H7 (cell line): ENCODE data around the gene BIRC5. TPM values are rescaled to one million over a fixed set of nuclear protein-coding genes. Genes with fewer than 3 reads are reported as not detected.
A peak's percentile ranks its signal among the peaks of the same experiment; 100 is the strongest.
"Not testable (repeated sequence)": the region's sequence is repeated elsewhere in the genome, so short reads cannot be mapped to it uniquely, and the experiment has no call there.

ENCODE experiments used
- DNase-seq: peaks from one replicate; pipeline ENCODE4 v3.0.0; 2012
- H3K27me3 ChIP-seq: 2 replicates; pipeline ENCODE4 v1.6.0; 2011; ENCODE audit warnings: mild to moderate bottlenecking, low read length; ENCODE audit not compliant: control insufficient read depth, insufficient read depth
- H3K36me3 ChIP-seq: replicated peaks from 2 replicates; pipeline ENCODE4 v1.5.1; 2011; ENCODE audit warnings: low read length; ENCODE audit not compliant: control insufficient read depth, insufficient read depth
- H3K4me3 ChIP-seq: 2 replicates; pipeline ENCODE4 v1.5.1; 2011; ENCODE audit warnings: low read depth, mild to moderate bottlenecking, control low read depth, low read length, moderate library complexity; ENCODE audit not compliant: insufficient read depth
- total RNA-seq: library from RNA; depleted of rRNA; stranded (reverse); fragments of >200 nt; shearing (Covaris generic); gene quantifications from 2 replicates; pipeline ENCODE4 v1.2.3, GENCODE V29; 2014; rRNA removed

BIRC5 gene
- 152 and 154 TPM in 2 replicates for total RNA-seq

- peak within 1 kb of the TSS; percentile 90 for H3K4me3 ChIP-seq
- DNase-seq, result peak; percentile 99
- H3K36me3 ChIP-seq, result peaks cover 9% of the 10 kb centered on the region
- H3K27me3 ChIP-seq, result no peaks in the 10 kb centered on the region; the same call in 1 of the 2 replicates
These were observed at the start of gene BIRC5 for GRCh38 chr17:78214016-78214705. TSS of gene BIRC5 (plus strand) at chr17:78214253. CDS start at chr17:78214317, 64 bp downstream.

DNA sequence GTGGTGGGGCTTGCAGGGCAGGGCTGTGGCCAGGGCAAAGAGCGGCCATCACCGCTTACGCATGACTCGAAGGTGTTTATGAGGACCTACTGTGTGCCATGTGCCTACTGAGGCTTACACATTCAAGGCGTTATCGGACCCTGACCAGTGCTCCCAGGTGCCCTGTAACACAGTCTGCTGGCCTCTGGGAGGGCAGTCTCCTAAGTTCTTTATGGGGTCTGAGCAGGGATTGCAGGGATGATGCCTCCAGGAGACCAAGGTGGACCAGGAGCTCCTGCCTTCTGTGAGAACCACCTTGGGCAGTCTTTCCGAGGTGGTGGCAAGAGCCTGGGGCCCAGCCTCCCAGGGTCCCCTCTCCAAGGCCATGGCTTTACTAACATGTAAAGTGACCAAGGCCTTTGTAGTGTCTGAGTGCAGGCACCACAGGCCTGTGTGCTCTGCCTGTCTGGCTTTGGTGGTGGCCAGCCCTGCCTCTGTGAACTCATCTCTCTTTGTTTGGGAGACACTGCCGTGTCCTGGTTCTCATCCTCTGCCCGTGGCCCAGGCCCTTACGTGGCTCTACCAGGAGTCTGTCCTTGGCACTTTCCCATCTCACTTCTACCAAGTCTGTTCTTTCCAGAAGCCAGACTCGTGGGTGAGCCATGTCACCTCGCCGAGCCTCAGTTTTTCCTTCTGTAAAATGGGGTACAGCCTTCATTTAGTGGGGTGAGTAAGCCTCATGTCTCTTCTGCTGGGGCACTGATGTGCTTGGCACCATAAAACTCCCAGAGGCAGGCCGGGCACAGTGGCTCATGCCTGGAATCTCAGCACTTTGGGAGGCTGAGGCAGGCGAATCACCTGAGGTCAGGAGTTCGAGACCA lies 49.1 kb upstream of the BIRC5 start:
- Histone ChIP-seq H3K4me3 (no peak overlapping the region), H3K36me3 (no peaks in the 10 kb centered on the region), H3K27me3 (no peaks in the 10 kb centered on the region)
- DNase-seq, result no peak

- H3K36me3 ChIP-seq, result no peaks in the 10 kb centered on the region
- H3K27me3 ChIP-seq, result no peaks in the 10 kb centered on the region
- no peak overlapping the region for H3K4me3 ChIP-seq
- DNase-seq, result peak; percentile 67
These were observed 47.6 kb upstream of the BIRC5 start for GRCh38 chr17:78166416-78166815.

DNA sequence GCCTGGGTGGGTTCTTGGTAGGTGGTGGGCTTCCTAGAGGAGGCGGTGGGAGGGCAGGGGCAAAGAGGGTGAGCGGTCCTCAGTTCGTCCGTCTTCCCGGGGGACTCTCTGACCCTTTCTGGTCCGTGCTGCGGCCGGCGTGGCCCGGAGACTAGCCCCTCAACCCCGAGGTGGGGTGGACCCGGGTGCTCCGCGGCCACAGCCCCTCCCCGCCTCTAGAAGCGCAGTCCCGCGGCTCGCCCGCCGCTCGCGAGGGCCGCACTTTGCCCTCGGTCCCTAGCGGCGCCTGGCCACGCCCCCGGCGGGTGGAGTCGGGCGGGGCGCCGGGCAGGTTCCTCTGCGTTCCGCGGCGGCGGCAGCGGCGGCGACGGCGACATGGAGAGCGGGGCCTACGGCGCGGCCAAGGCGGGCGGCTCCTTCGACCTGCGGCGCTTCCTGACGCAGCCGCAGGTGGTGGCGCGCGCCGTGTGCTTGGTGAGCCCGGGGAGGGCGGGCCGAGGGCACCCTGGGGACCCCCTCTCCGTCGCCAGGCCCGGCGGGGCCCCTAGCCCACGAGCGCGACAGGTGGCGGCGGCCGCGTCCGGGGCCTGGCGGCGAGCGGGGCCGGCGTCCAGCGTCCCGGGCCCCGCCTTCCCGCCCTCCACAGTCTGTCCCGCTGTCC lies 45.7 kb upstream of the BIRC5 start, which contains the start of gene SYNGR2:
SYNGR2 (plus strand) TSS at position 340 of the 661 bp plus-strand sequence; CDS start at position 376, 36 bp downstream.
- peak within 1 kb of the TSS; percentile 59 for H3K4me3 ChIP-seq
- no peaks in the 10 kb centered on the region for H3K27me3 ChIP-seq
- peaks cover 1% of the 10 kb centered on the region; the same call in 1 of the 2 replicates for H3K36me3 ChIP-seq
- peak; percentile 99 for DNase-seq

DNA sequence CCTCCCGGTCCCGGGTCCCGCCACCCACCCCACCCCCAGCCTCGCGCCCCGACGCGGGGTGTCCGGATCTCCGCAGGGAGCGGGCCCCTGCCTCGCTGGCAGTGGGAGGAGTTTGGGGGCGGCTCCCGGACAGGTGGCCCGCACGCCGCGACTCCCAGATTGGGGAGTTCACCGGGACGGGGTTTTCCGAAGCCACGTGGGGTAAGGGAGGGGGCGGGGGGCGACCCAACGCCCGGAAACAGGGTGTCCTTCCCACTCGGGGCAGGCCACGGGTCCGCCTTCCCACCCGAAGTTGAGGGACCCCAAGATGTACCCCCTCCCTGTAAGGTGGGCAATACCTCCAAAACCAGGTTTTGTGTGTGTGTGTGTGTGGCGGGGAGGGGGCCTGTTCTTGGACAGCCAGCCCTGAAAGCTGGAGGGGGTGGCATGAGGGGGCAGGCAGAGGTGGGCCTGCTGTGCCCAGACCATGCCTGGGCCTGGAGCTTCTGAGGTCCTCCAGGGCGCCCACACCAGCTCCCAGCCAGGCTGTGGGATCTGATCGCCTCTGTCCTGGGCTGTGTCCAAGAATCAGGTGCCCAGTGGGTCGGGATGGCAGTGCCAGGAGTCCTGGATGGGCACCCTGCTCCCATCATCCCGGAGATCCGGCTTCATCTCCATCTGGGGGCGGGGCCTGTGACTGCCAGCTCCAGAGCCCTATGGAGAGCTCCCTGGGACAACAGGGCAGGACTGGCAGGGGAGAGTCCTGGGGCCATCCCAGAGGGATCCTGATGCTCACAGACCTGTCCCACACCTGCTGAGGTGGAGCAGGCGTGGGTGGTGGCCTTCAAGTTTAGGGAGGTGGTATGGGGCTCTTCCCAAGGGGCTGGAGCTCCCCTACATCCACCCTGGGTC lies 44.9 kb upstream of the BIRC5 start:
- Histone ChIP-seq H3K4me3 (peak overlapping the region; percentile 59), H3K36me3 (peaks cover 4% of the 10 kb centered on the region), H3K27me3 (no peaks in the 10 kb centered on the region)
- DNase-seq, result peak; percentile 90

GRCh38 chr17:78170692-78171590 lies 43.1 kb upstream of the BIRC5 start:
- DNase-seq, result peak; percentile 67
- peaks cover 10% of the 10 kb centered on the region for H3K36me3 ChIP-seq
- H3K4me3 ChIP-seq, result no peak overlapping the region
- H3K27me3 ChIP-seq, result no peaks in the 10 kb centered on the region

DNA sequence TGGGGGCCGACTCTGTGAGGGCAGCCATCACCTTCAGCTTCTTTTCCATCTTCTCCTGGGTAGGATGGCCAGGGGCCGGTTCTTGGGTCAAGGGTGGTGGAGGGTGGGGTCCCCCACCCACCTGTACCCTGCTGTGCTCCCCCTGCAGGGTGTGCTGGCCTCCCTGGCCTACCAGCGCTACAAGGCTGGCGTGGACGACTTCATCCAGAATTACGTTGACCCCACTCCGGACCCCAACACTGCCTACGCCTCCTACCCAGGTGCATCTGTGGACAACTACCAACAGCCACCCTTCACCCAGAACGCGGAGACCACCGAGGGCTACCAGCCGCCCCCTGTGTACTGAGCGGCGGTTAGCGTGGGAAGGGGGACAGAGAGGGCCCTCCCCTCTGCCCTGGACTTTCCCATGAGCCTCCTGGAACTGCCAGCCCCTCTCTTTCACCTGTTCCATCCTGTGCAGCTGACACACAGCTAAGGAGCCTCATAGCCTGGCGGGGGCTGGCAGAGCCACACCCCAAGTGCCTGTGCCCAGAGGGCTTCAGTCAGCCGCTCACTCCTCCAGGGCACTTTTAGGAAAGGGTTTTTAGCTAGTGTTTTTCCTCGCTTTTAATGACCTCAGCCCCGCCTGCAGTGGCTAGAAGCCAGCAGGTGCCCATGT lies 42.3 kb upstream of the BIRC5 start:
- H3K27me3 ChIP-seq, H3K4me3 ChIP-seq: not testable (repeated sequence)
- peak; percentile 43 for DNase-seq
- H3K36me3 ChIP-seq, result peaks cover 13% of the 10 kb centered on the region

- DNase-seq, result peak; percentile 71
- no peaks in the 10 kb centered on the region for H3K27me3 ChIP-seq
- H3K4me3 ChIP-seq, result no peak overlapping the region
- peaks cover 13% of the 10 kb centered on the region for H3K36me3 ChIP-seq
These were observed 41.6 kb upstream of the BIRC5 start for GRCh38 chr17:78172249-78173051.

DNA sequence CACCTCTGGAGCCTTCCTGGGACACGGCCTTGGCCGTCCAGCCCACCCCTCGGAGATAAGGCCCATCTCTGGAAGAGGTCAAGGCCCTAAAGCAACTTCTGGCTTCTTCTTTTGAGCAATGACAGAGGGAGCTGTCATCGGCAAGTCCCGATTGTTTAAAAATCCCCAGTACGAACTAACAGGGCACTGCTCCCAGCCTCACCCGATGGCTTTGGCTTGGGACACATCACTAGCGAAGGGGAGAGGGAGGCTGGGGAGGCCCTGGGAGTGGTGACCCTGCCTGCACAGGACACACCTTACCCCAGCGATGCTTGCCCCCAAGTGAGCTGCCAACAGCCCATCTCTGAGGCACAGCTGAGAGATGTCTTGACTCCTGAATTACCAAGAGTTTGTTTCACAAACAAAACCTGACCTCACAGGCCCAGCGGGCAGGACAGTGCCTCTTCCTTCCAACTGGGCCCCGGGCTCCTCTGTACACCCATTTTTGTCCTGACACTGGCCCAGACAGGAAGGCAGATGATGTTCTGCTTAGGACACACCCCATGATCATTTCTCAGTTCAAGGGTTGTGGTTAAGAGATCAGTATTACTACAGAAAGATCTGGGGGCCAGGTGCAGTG lies 40.8 kb upstream of the BIRC5 start:
- DNase-seq, result peak; percentile 56
- Histone ChIP-seq H3K36me3 (peaks cover 14% of the 10 kb centered on the region), H3K4me3 (no peak overlapping the region), H3K27me3 (no peaks in the 10 kb centered on the region)

GRCh38 chr17:78174346-78174869 lies 39.6 kb upstream of the BIRC5 start:
- H3K27me3 ChIP-seq, result no peaks in the 10 kb centered on the region
- peaks cover 23% of the 10 kb centered on the region for H3K36me3 ChIP-seq
- peak; percentile 54 for DNase-seq
- no peak overlapping the region for H3K4me3 ChIP-seq

- Histone ChIP-seq H3K27me3 (no peaks in the 10 kb centered on the region), H3K36me3 (peaks cover 27% of the 10 kb centered on the region), H3K4me3 (no peak overlapping the region)
- peak; percentile 85 for DNase-seq
These were observed 39.0 kb upstream of the BIRC5 start for GRCh38 chr17:78174870-78175642.
